Astrocyte (in vitro differentiated cells and primary cell): ENCODE data around the gene TRIM8. TPM values are rescaled to one million over a fixed set of nuclear protein-coding genes. Genes with fewer than 3 reads are reported as not detected.

Source experiments
- DNase-seq: peaks from one replicate; pipeline ENCODE4 v3.0.0-alpha.2; 2010; ENCODE audit warnings: low read depth
- FAIRE-seq: peaks from 2 replicates; lab custom pipeline; 2011; peaks lifted over from hg19 to GRCh38; lab: Jason Lieb, UNC
- H2AFZ ChIP-seq: 2 replicates; pipeline ENCODE4 v1.6.0; 2012; ENCODE audit warnings: low read depth, low read length, inconsistent platforms
- H3K27ac ChIP-seq: 2 replicates; pipeline ENCODE4 v1.5.1; 2011; ENCODE audit warnings: low read depth, low read length, inconsistent platforms
- H3K27me3 ChIP-seq: 2 replicates; pipeline ENCODE4 v1.6.0; 2011; ENCODE audit warnings: low read length, inconsistent platforms; ENCODE audit not compliant: insufficient read depth
- H3K36me3 ChIP-seq: 2 replicates; pipeline ENCODE4 v1.5.1; 2011; ENCODE audit warnings: low read length, inconsistent platforms; ENCODE audit not compliant: insufficient read depth
- H3K4me1 ChIP-seq: 2 replicates; pipeline ENCODE4 v1.5.1; 2011; ENCODE audit warnings: low read length, inconsistent platforms; ENCODE audit not compliant: insufficient read depth
- H3K4me2 ChIP-seq: 2 replicates; pipeline ENCODE4 v1.6.0; 2012; ENCODE audit warnings: low read length, inconsistent platforms
- H3K4me3 ChIP-seq: 2 replicates; pipeline ENCODE4 v1.5.1; 2011; ENCODE audit warnings: low read depth, mild to moderate bottlenecking, low read length, inconsistent platforms; ENCODE audit not compliant: insufficient read depth
- H3K79me2 ChIP-seq: 2 replicates; pipeline ENCODE4 v1.6.0; 2012; ENCODE audit warnings: mild to moderate bottlenecking, low read length, inconsistent platforms; ENCODE audit not compliant: insufficient read depth
- H3K9ac ChIP-seq: 2 replicates; pipeline ENCODE4 v1.6.0; 2012; ENCODE audit warnings: mild to moderate bottlenecking, low read length, inconsistent platforms
- H3K9me3 ChIP-seq: 2 replicates; pipeline ENCODE4 v1.5.1; 2012; ENCODE audit warnings: low read depth, mild to moderate bottlenecking, low read length, inconsistent platforms; ENCODE audit not compliant: insufficient read depth
- H4K20me1 ChIP-seq: 2 replicates; pipeline ENCODE4 v1.6.0; 2012; ENCODE audit warnings: low read length, inconsistent platforms; ENCODE audit not compliant: insufficient read depth
- H3K27ac Mint-ChIP-seq: one replicate; pipeline ENCODE4 v1.8.0; 2021; ENCODE audit warnings: mild to moderate bottlenecking, mixed read lengths; ENCODE audit not compliant: unreplicated experiment
- H3K27me3 Mint-ChIP-seq: one replicate; pipeline ENCODE4 v1.8.0; 2021; ENCODE audit warnings: low read depth, mixed read lengths; ENCODE audit not compliant: unreplicated experiment
- H3K36me3 Mint-ChIP-seq: one replicate; pipeline ENCODE4 v1.8.0; 2021; ENCODE audit warnings: low read depth, mixed read lengths; ENCODE audit not compliant: unreplicated experiment
- H3K4me1 Mint-ChIP-seq: one replicate; pipeline ENCODE4 v1.8.0; 2021; ENCODE audit warnings: low read depth, mixed read lengths; ENCODE audit not compliant: unreplicated experiment
- H3K4me3 Mint-ChIP-seq: one replicate; pipeline ENCODE4 v1.8.0; 2021; ENCODE audit warnings: mild to moderate bottlenecking, moderate library complexity, mixed read lengths; ENCODE audit not compliant: unreplicated experiment
- H3K9me3 Mint-ChIP-seq: one replicate; pipeline ENCODE4 v1.8.0; 2021; ENCODE audit warnings: mild to moderate bottlenecking, mixed read lengths; ENCODE audit not compliant: unreplicated experiment
- EZH2 ChIP-seq: IDR thresholded peaks from 2 replicates; pipeline ENCODE4 v1.6.1; 2012; ENCODE audit warnings: mild to moderate bottlenecking, low read length, inconsistent platforms; ENCODE audit not compliant: insufficient read depth
- total RNA-seq: library from RNA; stranded (reverse); gene quantifications from 2 replicates; pipeline ENCODE4 v1.2.1, GENCODE V29; 2021
- TF ChIP-seq, protein P1 (sequence below): IDR thresholded peaks from 2 replicates; pipeline ENCODE4 v1.5.1; 2011; ENCODE audit warnings: low read depth, mild to moderate bottlenecking, inconsistent platforms, low read length, moderate library complexity; ENCODE audit not compliant: insufficient read depth

Gene TRIM8
- total RNA-seq, 1 donor from 2014 or later = 117 TPM

DNA sequence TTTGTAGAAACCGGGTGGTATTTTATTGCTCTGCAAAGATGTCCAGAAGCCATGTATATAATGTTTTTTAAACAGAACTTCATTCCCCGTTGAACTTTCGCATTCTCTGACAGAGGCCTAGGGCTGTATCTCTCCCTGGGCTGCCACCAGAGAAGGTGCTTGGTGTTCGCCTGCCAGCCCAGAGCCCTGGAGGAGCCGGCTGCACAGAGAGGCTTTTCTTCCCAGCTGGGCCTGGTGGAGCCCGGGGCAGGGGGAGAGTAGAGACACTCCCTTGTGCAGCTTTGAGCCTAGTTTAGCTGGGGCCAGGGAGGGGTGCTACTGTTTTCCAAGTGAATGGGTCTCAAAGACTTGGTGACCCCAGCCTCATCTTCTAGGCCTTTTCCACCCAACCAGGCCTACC is 13.6 kb upstream of the TRIM8 start:
- Histone ChIP-seq H3K36me3 (no peaks in the 10 kb centered on the region), H3K9me3 (no peaks in the 10 kb centered on the region), H3K27me3 (no peaks in the 10 kb centered on the region), H2AFZ (no peak overlapping the region), H3K9ac (no peak overlapping the region), H3K4me3 (no peak overlapping the region), H3K4me1 (peaks cover 66% of the 10 kb centered on the region), H3K27ac (peak overlapping the region; percentile 96), H3K79me2 (no peaks in the 10 kb centered on the region), H3K4me2 (peak overlapping the region; percentile 66), H4K20me1 (no peaks in the 10 kb centered on the region)
- no peaks in the 10 kb centered on the region for H3K36me3 Mint-ChIP-seq
- H3K4me1 Mint-ChIP-seq = peaks cover 86% of the 10 kb centered on the region
- H3K9me3 Mint-ChIP-seq = no peaks in the 10 kb centered on the region
- H3K27me3 Mint-ChIP-seq = no peaks in the 10 kb centered on the region
- TF ChIP-seq EZH2 = no peak
- TF ChIP-seq, protein P1, sequence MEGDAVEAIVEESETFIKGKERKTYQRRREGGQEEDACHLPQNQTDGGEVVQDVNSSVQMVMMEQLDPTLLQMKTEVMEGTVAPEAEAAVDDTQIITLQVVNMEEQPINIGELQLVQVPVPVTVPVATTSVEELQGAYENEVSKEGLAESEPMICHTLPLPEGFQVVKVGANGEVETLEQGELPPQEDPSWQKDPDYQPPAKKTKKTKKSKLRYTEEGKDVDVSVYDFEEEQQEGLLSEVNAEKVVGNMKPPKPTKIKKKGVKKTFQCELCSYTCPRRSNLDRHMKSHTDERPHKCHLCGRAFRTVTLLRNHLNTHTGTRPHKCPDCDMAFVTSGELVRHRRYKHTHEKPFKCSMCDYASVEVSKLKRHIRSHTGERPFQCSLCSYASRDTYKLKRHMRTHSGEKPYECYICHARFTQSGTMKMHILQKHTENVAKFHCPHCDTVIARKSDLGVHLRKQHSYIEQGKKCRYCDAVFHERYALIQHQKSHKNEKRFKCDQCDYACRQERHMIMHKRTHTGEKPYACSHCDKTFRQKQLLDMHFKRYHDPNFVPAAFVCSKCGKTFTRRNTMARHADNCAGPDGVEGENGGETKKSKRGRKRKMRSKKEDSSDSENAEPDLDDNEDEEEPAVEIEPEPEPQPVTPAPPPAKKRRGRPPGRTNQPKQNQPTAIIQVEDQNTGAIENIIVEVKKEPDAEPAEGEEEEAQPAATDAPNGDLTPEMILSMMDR = no peak
- DNase-seq (no peak), FAIRE-seq (no peak)
- no peak overlapping the region for H3K27ac Mint-ChIP-seq
- H3K4me3 Mint-ChIP-seq = no peak overlapping the region

DNA sequence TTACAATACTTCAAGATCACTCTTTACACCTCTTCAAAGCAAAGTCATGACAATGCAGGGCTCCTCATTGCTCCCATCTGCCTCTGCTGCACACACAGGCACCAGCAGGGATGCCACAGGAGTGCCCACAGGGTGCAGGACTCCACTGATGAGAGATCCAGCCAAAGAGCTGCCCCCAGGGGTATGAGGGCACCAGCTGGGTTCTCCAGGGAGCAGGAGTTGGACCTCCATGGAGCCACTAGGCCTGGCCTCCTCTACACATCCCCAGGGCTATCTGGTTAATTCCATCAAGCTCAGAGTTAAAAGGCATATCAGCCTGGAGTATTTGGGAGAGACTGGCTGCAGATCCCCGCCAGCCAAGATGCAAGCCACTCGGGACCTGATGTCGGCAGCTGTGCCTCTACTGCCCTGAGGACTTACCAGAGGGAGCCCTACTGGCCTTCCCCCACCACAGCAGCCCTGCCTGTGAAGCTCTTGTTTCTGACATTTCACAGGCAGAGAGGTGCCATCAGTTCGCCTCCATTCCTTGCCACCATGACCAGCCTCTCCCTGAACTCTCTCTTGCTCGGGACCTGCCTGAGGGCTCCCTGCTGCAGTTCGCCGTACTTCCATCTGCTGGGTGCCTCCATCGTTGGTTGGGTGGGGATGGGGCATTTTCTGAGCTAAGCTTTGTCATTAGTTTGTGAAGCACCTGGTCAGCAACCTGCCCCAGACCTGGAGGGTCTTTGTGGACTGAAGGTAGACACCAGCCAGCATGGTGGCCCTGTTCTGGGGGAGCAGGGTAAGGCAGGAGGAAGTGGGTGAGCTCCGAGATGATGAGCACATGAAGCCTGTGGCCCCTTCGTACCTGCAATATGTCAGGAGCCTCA is 12.5 kb upstream of the TRIM8 start:
- Histone ChIP-seq H2AFZ (no peak overlapping the region), H3K27ac (no peak overlapping the region), H3K27me3 (no peaks in the 10 kb centered on the region), H3K4me2 (peak overlapping the region; percentile 64), H4K20me1 (no peaks in the 10 kb centered on the region), H3K9ac (no peak overlapping the region), H3K79me2 (no peaks in the 10 kb centered on the region), H3K36me3 (no peaks in the 10 kb centered on the region), H3K4me1 (peaks cover 62% of the 10 kb centered on the region), H3K9me3 (no peaks in the 10 kb centered on the region), H3K4me3 (no peak overlapping the region)
- TF ChIP-seq, protein P1 = no peak
- TF ChIP-seq EZH2 = no peak
- FAIRE-seq = no peak
- Mint-ChIP-seq H3K36me3 (no peaks in the 10 kb centered on the region), H3K4me1 (peaks cover 76% of the 10 kb centered on the region), H3K27me3 (no peaks in the 10 kb centered on the region), H3K9me3 (no peaks in the 10 kb centered on the region), H3K4me3 (peak overlapping the region; percentile 6), H3K27ac (peak overlapping the region; percentile 31)
- no peak for DNase-seq
